Brain pericyte (primary cell): ENCODE results near the gene ANKRD39.
"Not testable (repeated sequence)": the region's sequence is repeated elsewhere in the genome, so short reads cannot be mapped to it uniquely, and the experiment has no call there.

ENCODE experiments used
- DNase-seq: peaks from one replicate; pipeline ENCODE4 v3.0.0-alpha.2; 2012; ENCODE audit warnings: low read depth, low spot score

Gene ANKRD39

DNA sequence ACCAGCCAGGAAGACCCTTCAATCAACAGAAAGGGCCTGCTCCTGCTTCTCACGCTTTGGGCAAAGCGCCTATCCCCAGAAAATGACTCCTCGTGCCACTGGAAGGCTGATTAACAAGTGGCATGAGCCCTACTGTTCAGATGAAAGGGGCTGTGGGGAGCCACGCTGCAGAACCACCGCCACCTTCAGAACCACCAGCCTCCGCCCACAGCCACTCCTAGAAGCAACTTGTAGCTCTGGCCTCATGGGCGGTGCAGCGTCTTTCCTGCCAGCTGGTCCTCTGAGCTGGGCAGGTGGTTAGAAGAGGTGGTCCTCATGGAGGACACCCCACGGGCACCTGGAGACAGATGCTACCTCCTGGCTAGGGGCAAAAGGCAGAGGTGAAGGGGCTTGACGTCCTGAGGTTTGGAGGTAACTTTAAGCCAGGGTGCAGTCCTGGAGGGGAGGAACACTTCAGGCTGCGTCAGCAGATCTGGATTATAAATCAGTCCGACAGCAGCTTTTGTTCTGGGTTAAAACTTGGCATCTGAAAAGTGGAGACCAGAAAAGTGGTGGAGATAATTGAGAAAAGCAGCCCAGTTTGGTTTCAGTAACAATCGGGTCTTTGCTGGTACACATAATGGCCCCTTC is 12.9 kb upstream of the ANKRD39 start:
- no peak for DNase-seq

DNA sequence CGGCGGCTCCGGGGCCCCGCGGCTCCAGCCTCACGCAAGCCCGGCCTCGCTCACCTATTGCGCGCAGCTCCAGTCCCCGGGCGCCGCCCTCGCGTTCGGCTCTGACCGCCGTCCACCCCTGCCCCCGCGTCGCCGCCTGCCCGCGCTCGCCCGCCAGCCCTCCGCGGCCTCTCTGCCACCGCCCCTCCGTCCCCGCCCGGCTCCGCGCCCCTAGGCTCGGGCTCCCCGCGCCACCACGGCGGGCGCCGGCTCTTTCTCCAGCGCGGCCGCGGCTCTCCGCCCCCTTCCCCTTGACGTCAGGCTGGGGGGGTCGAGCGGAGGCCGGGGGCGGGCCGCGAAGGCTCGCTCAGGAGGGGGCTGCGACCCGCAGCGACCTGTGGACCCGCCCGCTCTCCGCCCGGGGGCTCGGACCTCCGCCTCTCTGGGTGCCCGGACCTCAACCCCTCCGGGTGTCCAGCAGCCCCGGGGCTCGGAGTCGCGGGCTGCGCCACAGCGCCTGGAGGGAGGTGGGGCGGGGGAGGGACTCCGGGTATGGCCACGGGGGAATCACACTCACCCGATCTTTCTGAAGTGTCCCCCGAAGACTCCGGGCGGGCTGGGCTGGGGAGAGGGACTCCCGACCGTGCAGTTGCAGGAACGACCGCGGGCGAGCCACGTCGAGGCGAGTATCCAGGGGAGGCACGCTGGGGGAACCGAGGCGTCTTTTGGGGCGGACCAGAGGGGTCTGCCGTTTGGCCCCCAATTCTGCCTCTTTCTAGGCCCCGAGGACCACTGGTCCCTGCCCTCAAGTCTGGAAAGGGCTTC is 12.2 kb upstream of the ANKRD39 start, which contains the start of gene SEMA4C:
TSS of gene SEMA4C (minus strand) at position 259 of the 804 bp plus-strand sequence. CDS start 2,194 bp downstream, outside the sequence.
- DNase-seq = no peak

GRCh38 chr2:96869281-96869821 is 11.5 kb upstream of the ANKRD39 start:
- DNase-seq = no peak

DNA sequence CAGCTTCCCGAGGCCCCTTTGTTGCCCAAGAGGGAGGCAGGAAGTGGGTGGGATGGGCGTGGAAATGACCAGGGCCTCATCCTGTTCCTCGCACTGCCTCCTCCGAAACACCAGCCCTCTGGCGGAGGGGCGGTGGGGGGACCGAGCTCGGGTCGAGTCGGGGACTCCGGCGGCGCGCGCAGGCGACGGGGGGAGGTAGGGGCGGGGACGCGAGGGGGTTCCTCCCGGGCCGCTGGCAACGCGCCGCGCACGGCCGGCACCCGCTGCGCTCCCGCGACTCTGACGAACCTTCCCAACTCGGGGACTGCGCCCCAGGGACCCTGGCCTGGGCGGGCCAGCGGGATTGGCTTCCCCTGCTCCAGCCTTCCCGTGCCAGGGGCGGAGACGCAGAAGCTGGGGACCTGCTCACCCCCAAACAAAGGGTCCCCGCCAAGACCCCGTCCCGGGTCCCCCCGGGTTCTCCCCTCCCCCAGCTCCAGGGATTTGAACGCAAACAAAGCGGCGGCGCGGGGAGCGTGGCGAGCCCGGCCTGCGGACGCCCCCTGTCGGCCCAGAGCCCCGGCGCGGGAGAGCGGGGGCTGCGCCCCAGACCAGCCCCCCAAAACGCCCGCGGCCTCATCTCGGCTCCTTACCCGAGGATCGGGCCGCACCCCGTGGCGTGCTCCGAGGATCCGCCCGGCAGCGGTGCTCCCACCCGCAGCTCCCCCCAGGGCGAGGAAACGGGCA is 10.9 kb upstream of the ANKRD39 start:
- DNase-seq = peak; percentile 83

DNA sequence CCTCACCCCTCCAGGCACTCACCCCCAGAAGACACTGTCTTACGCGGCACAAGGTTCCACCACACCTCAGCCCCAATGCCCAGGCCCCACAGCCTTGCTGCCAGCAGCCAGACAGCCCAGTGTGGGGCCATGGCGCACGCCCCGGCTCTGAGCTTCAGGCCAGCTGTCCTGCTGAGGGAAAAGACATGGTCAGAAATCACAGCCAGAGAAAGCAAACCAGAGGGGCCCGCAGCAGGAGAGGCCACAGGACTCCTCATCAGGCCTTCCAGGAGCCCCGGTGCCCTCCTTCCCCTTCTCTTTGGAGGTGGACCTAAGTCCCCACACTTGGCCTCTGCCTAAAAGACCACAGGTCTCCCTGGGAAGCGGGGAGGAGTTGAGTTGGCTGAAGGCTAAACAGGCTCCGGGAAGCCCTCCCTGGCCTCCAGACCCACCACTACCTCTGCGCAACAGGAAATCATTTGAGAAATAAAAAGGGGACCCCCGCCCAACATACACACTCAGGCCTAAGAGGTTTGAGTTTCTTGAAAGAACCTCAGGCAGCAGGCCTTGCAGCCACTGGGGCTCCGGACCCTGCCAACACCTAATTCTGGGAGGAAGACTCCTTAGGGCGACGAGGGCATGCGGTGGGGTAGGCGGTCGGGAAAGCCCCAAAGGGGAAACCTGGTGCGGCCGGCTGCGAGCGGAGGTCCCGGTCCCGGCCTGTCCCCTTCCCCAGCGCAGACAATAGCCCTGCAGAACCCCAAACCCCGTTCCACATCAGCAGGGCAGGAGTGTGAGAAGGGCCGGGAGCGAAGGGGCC is 10.1 kb upstream of the ANKRD39 start:
- DNase-seq = peak; percentile 61

DNA sequence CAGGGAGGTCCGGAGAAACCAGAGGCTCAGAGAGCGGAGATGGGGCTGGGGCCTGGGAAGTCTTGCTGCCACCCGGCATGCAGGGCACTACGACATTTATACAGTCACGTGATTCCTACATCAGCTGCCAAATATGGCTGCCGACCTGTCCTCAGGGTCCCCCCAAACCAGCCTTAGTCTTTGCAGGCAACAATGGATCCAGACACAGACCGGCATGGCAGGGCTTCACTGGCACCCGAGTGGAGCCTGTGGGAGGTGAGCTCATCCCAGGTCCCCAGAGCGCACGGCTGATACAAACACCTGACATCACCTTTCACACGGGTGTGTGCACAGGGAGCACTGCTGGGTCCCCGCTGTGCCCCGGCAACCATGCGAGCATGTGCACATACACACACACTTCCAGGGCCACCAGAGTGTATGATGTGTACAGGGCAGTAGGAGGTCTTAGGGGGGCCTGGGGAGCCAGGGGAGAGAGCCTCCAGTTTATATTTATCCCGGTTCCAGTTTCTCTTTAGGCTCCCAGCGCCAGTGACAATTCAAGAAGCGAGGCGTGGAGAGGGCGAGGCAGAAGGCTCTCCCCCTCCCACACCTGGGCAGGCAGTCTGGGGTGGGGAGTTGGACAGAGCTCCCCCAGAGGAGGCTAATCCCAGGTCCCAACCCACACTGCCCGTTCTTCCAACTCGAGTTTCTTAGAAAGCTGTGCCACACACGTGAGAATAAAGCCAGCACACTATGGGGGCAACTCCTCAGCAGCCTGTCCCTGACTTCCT is 9.4 kb upstream of the ANKRD39 start:
- no peak for DNase-seq

GRCh38 chr2:96866586-96866985 is 8.8 kb upstream of the ANKRD39 start:
- DNase-seq = no peak

DNA sequence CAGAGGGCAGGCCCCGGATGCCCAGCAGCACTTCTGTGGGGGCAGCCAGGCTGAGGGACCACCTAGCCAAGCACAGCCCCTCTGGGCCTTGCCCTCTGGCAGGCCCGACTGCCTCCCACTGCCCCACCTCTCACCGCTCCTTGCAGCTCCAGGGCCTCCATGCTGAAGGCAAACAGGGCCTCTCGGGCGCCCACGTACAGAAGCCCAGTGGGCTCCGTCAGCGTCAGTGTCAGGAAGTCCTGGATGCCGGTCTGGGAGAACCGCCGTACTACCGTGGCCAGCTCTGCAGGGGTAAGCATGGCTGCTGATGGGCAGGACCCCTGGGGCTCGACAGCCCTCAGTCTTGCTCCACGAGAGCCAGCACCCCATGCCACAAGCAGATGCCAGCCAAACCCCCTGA is 8.3 kb upstream of the ANKRD39 start:
- DNase-seq = no peak

DNA sequence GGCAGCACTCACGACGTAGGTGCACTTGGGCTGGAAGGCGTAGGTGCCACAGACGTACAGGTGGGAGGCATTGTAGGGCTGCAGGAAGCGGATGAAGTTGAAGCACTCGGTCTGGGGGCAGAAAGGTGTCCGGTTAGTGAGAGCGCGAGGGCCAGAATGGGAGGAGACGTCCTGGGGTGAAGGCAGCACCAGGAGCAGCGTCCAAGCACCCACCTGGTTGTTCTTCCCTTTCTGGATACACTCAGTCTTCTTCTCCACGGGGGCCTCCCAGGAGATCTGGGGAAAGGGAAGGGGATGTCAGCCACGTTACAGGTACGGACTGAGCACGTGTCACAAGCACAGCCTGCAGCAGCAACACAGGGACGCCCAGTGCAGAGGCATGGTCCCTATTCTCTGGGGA is 7.8 kb upstream of the ANKRD39 start:
- no peak for DNase-seq

- no peak for DNase-seq
Observed at GRCh38 chr2:96864343-96865091, 6.7 kb upstream of the ANKRD39 start.

GRCh38 chr2:96863575-96864342 is 5.9 kb upstream of the ANKRD39 start:
- no peak for DNase-seq

GRCh38 chr2:96863056-96863455 is 5.2 kb upstream of the ANKRD39 start:
- DNase-seq = not testable (repeated sequence)

GRCh38 chr2:96861074-96861473 is 3.3 kb upstream of the ANKRD39 start:
- no peak for DNase-seq

DNA sequence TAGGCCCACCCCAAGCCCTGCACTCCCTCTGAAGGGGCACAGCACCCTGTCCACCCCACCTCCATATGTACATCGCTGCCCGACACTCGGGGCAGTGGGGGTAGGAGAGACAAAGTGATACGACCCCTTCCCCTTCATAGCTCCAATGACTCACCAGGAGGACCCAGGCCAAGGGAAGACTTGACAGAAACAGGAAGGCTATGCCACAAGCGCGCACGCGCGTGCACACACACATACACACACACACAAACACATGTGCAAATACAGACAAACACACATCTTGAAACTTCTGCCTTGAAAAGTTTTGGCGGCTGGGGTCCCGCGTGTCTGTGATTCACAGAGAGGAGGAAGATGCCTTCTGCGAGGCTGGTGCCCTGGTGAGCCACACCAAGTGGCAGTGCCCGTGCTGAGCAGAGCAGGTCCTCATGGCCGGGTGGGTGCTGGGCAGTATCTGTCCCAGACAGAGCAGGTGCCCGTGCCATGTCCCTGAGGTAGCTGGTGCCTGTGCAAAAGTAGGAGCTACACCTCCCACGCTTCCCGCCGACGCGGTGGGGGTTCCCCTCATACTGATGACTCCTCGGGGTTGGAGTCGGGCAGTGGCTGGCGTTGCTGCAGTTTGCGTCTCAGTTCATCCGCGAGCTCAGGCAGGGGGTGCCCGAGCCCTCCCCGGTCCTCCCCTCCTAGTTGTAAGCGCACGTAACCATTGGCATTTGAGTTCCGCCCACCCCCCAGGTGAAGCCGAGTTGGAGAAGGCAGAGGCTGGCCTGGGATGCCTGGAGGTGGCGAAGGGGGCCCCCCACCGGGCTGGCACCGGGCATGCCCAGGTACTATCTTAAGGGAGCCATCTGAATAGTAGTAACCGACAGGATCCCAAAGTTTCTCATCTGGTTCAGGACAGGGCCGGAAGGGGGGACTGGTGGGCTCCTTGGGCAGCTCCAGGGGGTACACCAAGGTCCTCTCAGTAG is 2.5 kb upstream of the ANKRD39 start:
- DNase-seq = no peak

GRCh38 chr2:96859681-96860064 is 1.9 kb upstream of the ANKRD39 start:
- no peak for DNase-seq

- no peak for DNase-seq
Observed at GRCh38 chr2:96859099-96859649, 1.4 kb upstream of the ANKRD39 start.

DNA sequence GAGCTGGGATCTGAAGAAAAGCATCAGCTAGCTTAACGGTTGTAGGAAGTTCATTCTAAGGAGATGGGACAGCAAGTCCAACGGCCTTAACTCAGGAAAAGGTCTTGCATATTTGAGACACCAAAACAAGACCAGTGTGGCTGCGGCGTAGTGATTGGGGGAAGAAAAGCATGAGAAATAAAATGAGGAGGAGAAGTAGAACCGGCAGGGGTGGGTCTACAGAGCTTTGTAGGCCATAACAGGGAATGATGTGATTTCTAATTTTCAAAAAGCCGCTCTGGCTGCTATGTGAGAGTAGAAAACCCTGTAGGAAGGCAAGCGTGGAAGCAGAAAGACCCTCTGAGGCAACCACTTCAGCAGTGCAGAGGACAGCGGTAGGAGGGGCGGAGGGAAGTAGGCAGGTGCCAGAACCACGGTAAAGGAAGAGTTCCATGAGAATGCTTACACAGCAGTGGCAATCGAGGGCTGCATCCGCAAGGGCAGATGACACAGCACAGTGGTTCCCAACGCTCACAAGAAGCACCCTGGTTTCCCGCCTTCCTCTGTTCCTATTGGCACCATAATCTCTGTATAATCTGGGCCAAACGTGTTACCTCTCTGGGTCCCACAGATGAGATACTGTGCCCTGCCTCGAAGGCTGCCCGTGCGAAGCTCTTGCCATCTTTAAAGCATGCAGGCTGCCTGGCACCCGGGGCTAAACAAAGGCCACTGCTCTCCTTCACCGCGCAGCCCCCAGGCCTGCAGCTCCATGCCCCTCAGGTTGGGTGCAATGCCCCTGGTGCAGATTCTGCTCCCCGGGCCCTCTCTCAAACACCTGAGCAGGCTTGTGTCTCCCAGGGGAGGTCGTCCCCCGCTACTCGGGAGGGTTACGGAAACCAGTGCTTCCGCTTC is 795 bp downstream of the ANKRD39 start:
- DNase-seq = no peak
